ENCODE results near the gene CLEC4M.

CLEC4M gene

GRCh38 chr19:7742575-7742974 lies 20.5 kb upstream of the CLEC4M start:
- no peaks in the 10 kb centered on the region for H3K9me3 ChIP-seq (ENCODE audit: control insufficient read depth, insufficient read depth, low read length)
- H3K4me1 ChIP-seq (ENCODE audit: control insufficient read depth, low read length), result no peaks in the 10 kb centered on the region
- peaks cover 11% of the 10 kb centered on the region for H3K27me3 ChIP-seq (ENCODE audit: control insufficient read depth, low read length)
- H3K9me2 ChIP-seq (replicated peaks; ENCODE audit: control insufficient read depth, low read length), result no peaks in the 10 kb centered on the region
- TF ChIP-seq CTCF (IDR thresholded peaks at IDR 0.05; ENCODE audit: low read depth, low read length, poor library complexity, severe bottlenecking), result no peak
- TF ChIP-seq EZH2phosphoT487 (IDR thresholded peaks at IDR 0.05; ENCODE audit: borderline replicate concordance, low read length), result no peak
- no peaks in the 10 kb centered on the region for H4K20me1 ChIP-seq (ENCODE audit: control insufficient read depth, insufficient read depth, low read depth, low read length)
- H3K79me2 ChIP-seq (ENCODE audit: control insufficient read depth, low read length), result no peaks in the 10 kb centered on the region
- H3K4me2 ChIP-seq (ENCODE audit: low read length), result no peak overlapping the region
- no peak overlapping the region for H3K4me3 ChIP-seq (ENCODE audit: low read length)
- no peaks in the 10 kb centered on the region for H3K36me3 ChIP-seq (ENCODE audit: control insufficient read depth, low read length)
- no peaks in the 10 kb centered on the region for H3F3A ChIP-seq (ENCODE audit: control insufficient read depth, insufficient read depth)
- no peak overlapping the region for H3K27ac ChIP-seq (ENCODE audit: low read depth, low read length)

- Histone ChIP-seq H3K9me3 (ENCODE audit: control insufficient read depth, insufficient read depth, low read length) (no peaks in the 10 kb centered on the region; the same call in 1 of the 2 replicates), H3K9me2 (replicated peaks; ENCODE audit: control insufficient read depth, low read length) (no peaks in the 10 kb centered on the region), H4K20me1 (ENCODE audit: control insufficient read depth, insufficient read depth, low read depth, low read length) (no peaks in the 10 kb centered on the region), H3K27ac (ENCODE audit: low read depth, low read length) (no peak overlapping the region), H3K4me2 (ENCODE audit: low read length) (no peak overlapping the region), H3K4me3 (ENCODE audit: low read length) (no peak overlapping the region), H3K36me3 (ENCODE audit: control insufficient read depth, low read length) (no peaks in the 10 kb centered on the region), H3K27me3 (ENCODE audit: control insufficient read depth, low read length) (peaks cover 13% of the 10 kb centered on the region), H3F3A (ENCODE audit: control insufficient read depth, insufficient read depth) (no peaks in the 10 kb centered on the region), H3K79me2 (ENCODE audit: control insufficient read depth, low read length) (no peaks in the 10 kb centered on the region), H3K4me1 (ENCODE audit: control insufficient read depth, low read length) (no peaks in the 10 kb centered on the region)
- TF ChIP-seq EZH2phosphoT487 (IDR thresholded peaks at IDR 0.05; ENCODE audit: borderline replicate concordance, low read length), result no peak
These were observed 20.1 kb upstream of the CLEC4M start for GRCh38 chr19:7742991-7743390.

- Histone ChIP-seq H3K79me2 (ENCODE audit: control insufficient read depth, low read length) (no peaks in the 10 kb centered on the region), H3K36me3 (ENCODE audit: control insufficient read depth, low read length) (no peaks in the 10 kb centered on the region), H3F3A (ENCODE audit: control insufficient read depth, insufficient read depth) (no peaks in the 10 kb centered on the region), H3K9me2 (replicated peaks; ENCODE audit: control insufficient read depth, low read length) (no peaks in the 10 kb centered on the region), H3K27me3 (ENCODE audit: control insufficient read depth, low read length) (peaks cover 13% of the 10 kb centered on the region), H3K9me3 (ENCODE audit: control insufficient read depth, insufficient read depth, low read length) (no peaks in the 10 kb centered on the region; the same call in 1 of the 2 replicates), H3K4me2 (ENCODE audit: low read length) (no peak overlapping the region), H4K20me1 (ENCODE audit: control insufficient read depth, insufficient read depth, low read depth, low read length) (no peaks in the 10 kb centered on the region), H3K4me1 (ENCODE audit: control insufficient read depth, low read length) (no peaks in the 10 kb centered on the region), H3K27ac (ENCODE audit: low read depth, low read length) (no peak overlapping the region), H3K4me3 (ENCODE audit: low read length) (no peak overlapping the region)
- TF ChIP-seq CTCF (IDR thresholded peaks at IDR 0.05; ENCODE audit: low read depth, low read length, poor library complexity, severe bottlenecking) (no peak), EZH2phosphoT487 (IDR thresholded peaks at IDR 0.05; ENCODE audit: borderline replicate concordance, low read length) (no peak)
These were observed 19.6 kb upstream of the CLEC4M start for GRCh38 chr19:7743425-7743841.

- Histone ChIP-seq H3K27me3 (ENCODE audit: control insufficient read depth, low read length) (peaks cover 13% of the 10 kb centered on the region), H3K36me3 (ENCODE audit: control insufficient read depth, low read length) (no peaks in the 10 kb centered on the region), H3K9me3 (ENCODE audit: control insufficient read depth, insufficient read depth, low read length) (no peaks in the 10 kb centered on the region; the same call in 1 of the 2 replicates), H3K4me3 (ENCODE audit: low read length) (no peak overlapping the region), H3F3A (ENCODE audit: control insufficient read depth, insufficient read depth) (no peaks in the 10 kb centered on the region), H3K4me1 (ENCODE audit: control insufficient read depth, low read length) (no peaks in the 10 kb centered on the region), H4K20me1 (ENCODE audit: control insufficient read depth, insufficient read depth, low read depth, low read length) (no peaks in the 10 kb centered on the region), H3K27ac (ENCODE audit: low read depth, low read length) (no peak overlapping the region), H3K79me2 (ENCODE audit: control insufficient read depth, low read length) (no peaks in the 10 kb centered on the region), H3K9me2 (replicated peaks; ENCODE audit: control insufficient read depth, low read length) (no peaks in the 10 kb centered on the region), H3K4me2 (ENCODE audit: low read length) (no peak overlapping the region)
- no peak for TF ChIP-seq EZH2phosphoT487 (IDR thresholded peaks at IDR 0.05; ENCODE audit: borderline replicate concordance, low read length)
- no peak for TF ChIP-seq CTCF (IDR thresholded peaks at IDR 0.05; ENCODE audit: low read depth, low read length, poor library complexity, severe bottlenecking)
These were observed 18.8 kb upstream of the CLEC4M start for GRCh38 chr19:7744199-7744786.

Measured in DOHH2 (cell line).